Measurements from ENCODE around the gene CEACAM21. TPM values are rescaled to one million over a fixed set of nuclear protein-coding genes. Genes with fewer than 3 reads are reported as not detected.

Gene CEACAM21
- total and polyA plus RNA-seq, 2 experiments from 2014 or later = 2.2 to 2.8 TPM

DNA sequence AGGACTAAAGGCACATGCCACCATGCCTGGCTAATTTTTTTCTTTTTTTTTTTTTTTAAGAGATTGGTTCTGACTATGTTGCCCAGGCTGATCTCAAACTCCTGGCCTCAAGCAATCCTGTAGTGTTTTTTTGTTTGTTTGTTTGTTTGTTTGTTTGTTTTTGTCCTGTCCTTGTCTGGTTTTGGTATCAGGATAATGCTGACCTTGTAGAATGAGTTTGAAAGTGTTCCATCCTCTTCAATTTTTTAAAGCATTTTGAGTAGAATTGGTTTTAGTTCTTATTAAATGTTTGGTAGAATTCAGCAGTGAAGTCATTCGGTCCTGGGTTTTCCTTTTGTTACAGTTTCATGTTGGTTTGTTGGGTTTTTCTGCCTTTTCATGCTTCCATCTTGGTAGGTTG is 31.7 kb downstream of the CEACAM21 start:
- H3K36me3 ChIP-seq = no peaks in the 10 kb centered on the region
- no peak for DNase-seq (ENCODE audit: low read depth in 1 of 2, low spot score in 1 of 2)
- H3K27ac ChIP-seq = no peak overlapping the region
- H3K9me3 ChIP-seq (ENCODE audit: low read depth) = no peaks in the 10 kb centered on the region
- TF ChIP-seq, protein P1, sequence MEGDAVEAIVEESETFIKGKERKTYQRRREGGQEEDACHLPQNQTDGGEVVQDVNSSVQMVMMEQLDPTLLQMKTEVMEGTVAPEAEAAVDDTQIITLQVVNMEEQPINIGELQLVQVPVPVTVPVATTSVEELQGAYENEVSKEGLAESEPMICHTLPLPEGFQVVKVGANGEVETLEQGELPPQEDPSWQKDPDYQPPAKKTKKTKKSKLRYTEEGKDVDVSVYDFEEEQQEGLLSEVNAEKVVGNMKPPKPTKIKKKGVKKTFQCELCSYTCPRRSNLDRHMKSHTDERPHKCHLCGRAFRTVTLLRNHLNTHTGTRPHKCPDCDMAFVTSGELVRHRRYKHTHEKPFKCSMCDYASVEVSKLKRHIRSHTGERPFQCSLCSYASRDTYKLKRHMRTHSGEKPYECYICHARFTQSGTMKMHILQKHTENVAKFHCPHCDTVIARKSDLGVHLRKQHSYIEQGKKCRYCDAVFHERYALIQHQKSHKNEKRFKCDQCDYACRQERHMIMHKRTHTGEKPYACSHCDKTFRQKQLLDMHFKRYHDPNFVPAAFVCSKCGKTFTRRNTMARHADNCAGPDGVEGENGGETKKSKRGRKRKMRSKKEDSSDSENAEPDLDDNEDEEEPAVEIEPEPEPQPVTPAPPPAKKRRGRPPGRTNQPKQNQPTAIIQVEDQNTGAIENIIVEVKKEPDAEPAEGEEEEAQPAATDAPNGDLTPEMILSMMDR (IDR thresholded peaks at IDR 0.05; ENCODE audit: low read depth, low read length) = no peak
- H3K27me3 ChIP-seq = no peaks in the 10 kb centered on the region
- H3K4me1 ChIP-seq (ENCODE audit: low read depth) = no peaks in the 10 kb centered on the region
- H3K4me3 ChIP-seq = no peak overlapping the region

DNA sequence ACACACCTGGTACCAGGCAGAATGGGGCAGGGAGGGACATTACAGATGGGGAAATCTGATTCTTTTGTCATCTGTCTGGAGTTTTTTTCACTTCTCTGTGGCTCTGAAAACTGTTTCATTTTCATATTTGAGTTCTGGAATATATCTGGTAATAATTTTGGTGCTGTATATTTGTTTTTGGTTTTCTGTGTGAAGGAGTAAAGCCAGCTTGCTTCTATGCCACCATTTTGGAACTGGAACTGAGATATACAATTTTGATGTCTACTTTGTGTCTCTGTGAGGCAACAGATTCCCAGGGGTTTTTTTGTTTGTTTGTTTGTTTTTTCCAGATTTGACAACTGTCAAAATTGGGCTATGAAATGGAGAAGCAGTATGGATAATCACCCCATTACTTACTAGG is 34.8 kb downstream of the CEACAM21 start:
- TF ChIP-seq, protein P1 (IDR thresholded peaks at IDR 0.05; ENCODE audit: low read depth, low read length) = no peak
- Histone ChIP-seq H3K36me3 (no peaks in the 10 kb centered on the region), H3K4me3 (no peak overlapping the region), H3K9me3 (ENCODE audit: low read depth) (no peaks in the 10 kb centered on the region), H3K4me1 (ENCODE audit: low read depth) (no peaks in the 10 kb centered on the region), H3K27ac (no peak overlapping the region), H3K27me3 (no peaks in the 10 kb centered on the region)
- DNase-seq (ENCODE audit: low read depth in 1 of 2, low spot score in 1 of 2) = no peak

DNA sequence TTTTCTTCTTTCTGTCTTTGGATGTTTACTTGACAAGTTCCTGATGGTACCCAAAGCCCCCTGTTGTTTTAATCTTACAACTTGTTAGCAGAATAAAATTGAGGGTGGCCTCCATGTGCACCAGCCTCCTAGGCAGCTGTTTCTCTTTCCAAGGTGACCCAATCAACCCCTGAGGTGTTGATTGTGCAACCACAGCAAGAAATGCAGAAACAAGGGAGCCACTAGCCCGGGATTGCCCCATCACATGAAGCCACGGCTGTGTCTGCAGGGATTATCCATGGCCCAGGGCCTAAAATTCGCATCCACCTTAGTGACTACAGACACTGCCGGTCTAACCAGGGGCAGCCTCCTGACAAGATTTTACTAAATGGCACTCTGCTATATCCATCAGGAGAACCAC is 36.5 kb downstream of the CEACAM21 start:
- no peak for DNase-seq (ENCODE audit: low read depth in 1 of 2, low spot score in 1 of 2)
- no peaks in the 10 kb centered on the region for H3K27me3 ChIP-seq
- no peaks in the 10 kb centered on the region for H3K36me3 ChIP-seq
- H3K9me3 ChIP-seq (ENCODE audit: low read depth) = no peaks in the 10 kb centered on the region
- H3K27ac ChIP-seq = no peak overlapping the region
- no peak overlapping the region for H3K4me3 ChIP-seq
- no peaks in the 10 kb centered on the region for H3K4me1 ChIP-seq (ENCODE audit: low read depth)
- TF ChIP-seq, protein P1 (IDR thresholded peaks at IDR 0.05; ENCODE audit: low read depth, low read length) = no peak

DNA sequence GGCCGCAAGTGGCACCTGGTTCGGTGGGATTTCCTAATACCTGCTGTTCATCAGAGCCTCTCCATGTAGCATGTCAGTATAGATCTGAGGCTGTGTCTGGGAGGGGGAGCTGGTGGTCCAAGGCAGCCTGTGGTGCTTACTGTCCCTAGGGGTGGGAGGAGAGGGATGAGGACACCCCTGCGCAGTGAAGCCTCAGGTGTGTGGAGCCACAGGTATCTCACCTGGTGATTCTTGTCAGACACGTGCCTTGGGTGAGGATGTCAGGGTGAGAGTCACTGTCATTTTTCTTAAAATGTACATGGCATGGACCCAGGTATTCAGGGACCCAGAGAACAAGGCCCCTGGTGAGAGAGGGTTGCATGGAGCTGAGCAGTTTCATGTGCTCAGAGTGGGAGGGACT is 39.2 kb downstream of the CEACAM21 start:
- TF ChIP-seq, protein P1 (IDR thresholded peaks at IDR 0.05; ENCODE audit: low read depth, low read length) = no peak
- no peaks in the 10 kb centered on the region for H3K9me3 ChIP-seq (ENCODE audit: low read depth)
- H3K27ac ChIP-seq = no peak overlapping the region
- no peaks in the 10 kb centered on the region for H3K36me3 ChIP-seq
- no peaks in the 10 kb centered on the region for H3K27me3 ChIP-seq
- no peak for DNase-seq (ENCODE audit: low read depth in 1 of 2, low spot score in 1 of 2)
- H3K4me1 ChIP-seq (ENCODE audit: low read depth) = no peaks in the 10 kb centered on the region
- H3K4me3 ChIP-seq = no peak overlapping the region

DNA sequence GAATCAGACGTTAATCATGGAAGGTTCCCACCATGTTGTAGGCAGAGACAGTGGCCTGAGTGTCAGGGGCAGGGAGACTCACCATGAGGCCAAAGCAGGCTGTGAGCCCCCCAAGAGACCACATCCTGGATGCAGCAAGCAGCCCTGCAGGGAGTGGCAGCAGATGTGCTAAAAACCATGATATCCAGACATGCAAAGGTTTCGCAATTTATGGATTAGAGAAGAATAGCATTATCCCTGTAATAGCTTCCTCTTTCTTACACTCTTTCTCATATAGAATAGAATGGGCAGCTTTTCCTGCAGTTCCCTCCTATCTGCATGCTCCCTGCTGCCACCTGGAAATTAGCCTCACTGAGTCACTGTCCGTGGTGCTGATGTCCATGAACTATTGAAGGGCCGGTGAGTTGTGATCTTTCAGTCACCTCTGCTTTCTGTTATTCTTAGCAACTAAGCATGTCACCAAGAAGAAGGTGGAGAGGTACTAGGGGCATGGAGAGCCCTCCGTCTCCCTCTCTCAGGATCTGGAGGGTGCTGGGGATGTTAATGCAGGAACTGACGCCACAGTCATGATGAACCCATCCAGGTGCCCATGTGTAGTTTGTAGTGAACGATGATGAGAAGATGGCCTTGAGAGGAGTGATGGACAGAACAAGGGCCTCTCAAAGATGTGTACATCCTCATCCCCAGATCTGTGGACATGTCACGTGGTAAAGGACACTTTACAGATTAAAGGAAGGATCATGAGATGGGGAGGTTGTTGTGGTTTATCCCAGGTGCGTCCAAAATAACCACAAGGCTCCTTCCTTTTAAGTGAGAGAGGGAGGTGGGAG is 41.0 kb downstream of the CEACAM21 start:
- TF ChIP-seq, protein P1 (IDR thresholded peaks at IDR 0.05; ENCODE audit: low read depth, low read length) = no peak
- DNase-seq (ENCODE audit: low read depth in 1 of 2, low spot score in 1 of 2) = peak; percentile 0 to 31

More for the DNA sequence above, 41.0 kb downstream of the CEACAM21 start:
- no peak overlapping the region for H3K27ac ChIP-seq
- H3K27me3 ChIP-seq = no peaks in the 10 kb centered on the region
- H3K4me3 ChIP-seq = no peak overlapping the region
- no peaks in the 10 kb centered on the region for H3K4me1 ChIP-seq (ENCODE audit: low read depth)
- no peaks in the 10 kb centered on the region for H3K9me3 ChIP-seq (ENCODE audit: low read depth)
- no peaks in the 10 kb centered on the region for H3K36me3 ChIP-seq

All from cardiac muscle cell (in vitro differentiated cells and primary cell).